GM10266 (cell line): Measurements from ENCODE around the gene NOS3.

Experiments used
- DNase-seq: peaks from one replicate; pipeline ENCODE4 v3.0.0; 2012; ENCODE audit errors: extremely low spot score
- CTCF ChIP-seq: IDR thresholded peaks from 2 replicates; pipeline ENCODE4 v1.5.1; 2012; ENCODE audit warnings: mild to moderate bottlenecking, low read depth; ENCODE audit not compliant: control insufficient read depth, insufficient read depth; ENCODE audit errors: missing control alignments

Gene NOS3

GRCh38 chr7:150990416-150991186, at the start of gene NOS3:
Gene NOS3 (plus strand): TSS chr7:150991017. CDS start chr7:150993804, 2,787 bp downstream.
- no peak for DNase-seq
- no peak for TF ChIP-seq CTCF

GRCh38 chr7:150941351-150942000, 49.3 kb upstream of the NOS3 start:
- no peak for TF ChIP-seq CTCF
- no peak for DNase-seq

DNA sequence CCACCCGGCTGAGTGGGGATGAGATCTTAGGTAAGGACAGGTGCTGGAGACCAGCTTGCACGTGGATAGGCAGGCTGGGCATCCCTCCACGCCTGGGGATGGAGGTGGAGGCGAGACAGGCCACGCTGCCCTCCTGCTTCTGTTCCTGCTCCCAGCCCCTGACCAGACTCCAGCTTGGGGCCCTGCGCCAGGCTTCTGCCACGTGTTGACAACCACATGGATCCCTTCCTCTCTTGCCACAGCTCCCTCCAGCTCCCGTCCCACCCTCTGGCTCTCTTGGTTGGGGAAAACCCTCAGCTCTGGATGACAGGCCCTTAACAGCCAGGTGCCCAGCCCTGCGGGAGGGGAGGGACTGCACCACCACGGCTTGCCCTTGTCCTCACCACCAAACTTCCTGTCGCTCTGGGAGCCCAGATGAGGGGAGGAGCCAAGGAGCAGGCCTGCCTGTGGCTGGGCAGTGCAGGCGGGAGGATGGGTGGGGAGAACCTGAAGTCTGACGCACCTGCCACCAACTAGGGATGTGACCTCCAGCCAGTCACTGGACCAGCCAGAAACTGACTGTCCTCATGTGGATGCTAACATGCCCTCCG, 48.7 kb upstream of the NOS3 start:
- no peak for TF ChIP-seq CTCF
- DNase-seq = no peak

GRCh38 chr7:150942591-150943452, 48.0 kb upstream of the NOS3 start:
- no peak for DNase-seq

DNA sequence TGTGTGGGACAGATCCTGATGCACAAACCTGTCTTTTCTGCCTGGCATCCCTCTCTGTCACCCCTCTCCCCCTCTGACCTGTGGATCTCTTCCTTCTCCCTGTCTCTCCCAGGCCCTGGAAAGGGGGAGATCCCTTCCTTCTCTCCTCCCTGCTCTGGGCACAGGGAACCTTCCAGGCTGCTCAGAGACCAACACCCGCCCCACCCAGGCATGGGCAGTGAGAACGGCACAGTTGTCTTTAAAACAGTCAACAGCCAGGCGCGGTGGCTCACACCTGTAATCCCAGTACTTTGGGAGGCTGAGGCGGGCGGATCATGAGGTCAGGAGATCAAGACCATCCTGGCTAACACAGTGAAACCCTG, 47.4 kb upstream of the NOS3 start:
- no peak for DNase-seq
- no peak for TF ChIP-seq CTCF

More at GRCh38 chr7:150942591-150943452, 48.0 kb upstream of the NOS3 start:
- TF ChIP-seq CTCF = no peak

GRCh38 chr7:150944066-150945042, 46.5 kb upstream of the NOS3 start:
- TF ChIP-seq CTCF = no peak
- DNase-seq = no peak
